D721Med (cell line): ENCODE data around the gene DNASE1L1.

Experiments used
- DNase-seq: peaks from one replicate; pipeline ENCODE4 v3.0.0; 2011; ENCODE audit warnings: low spot score; ENCODE audit not compliant: insufficient read length
- FAIRE-seq: peaks from 2 replicates; lab custom pipeline; 2011; peaks lifted over from hg19 to GRCh38; lab: Jason Lieb, UNC
- TF ChIP-seq, protein P1 (sequence below): IDR thresholded peaks from 2 replicates; pipeline ENCODE4 v1.5.1; 2012; ENCODE audit warnings: mild to moderate bottlenecking, control low read depth; ENCODE audit not compliant: insufficient read depth; ENCODE audit errors: missing control alignments

Gene DNASE1L1

DNA sequence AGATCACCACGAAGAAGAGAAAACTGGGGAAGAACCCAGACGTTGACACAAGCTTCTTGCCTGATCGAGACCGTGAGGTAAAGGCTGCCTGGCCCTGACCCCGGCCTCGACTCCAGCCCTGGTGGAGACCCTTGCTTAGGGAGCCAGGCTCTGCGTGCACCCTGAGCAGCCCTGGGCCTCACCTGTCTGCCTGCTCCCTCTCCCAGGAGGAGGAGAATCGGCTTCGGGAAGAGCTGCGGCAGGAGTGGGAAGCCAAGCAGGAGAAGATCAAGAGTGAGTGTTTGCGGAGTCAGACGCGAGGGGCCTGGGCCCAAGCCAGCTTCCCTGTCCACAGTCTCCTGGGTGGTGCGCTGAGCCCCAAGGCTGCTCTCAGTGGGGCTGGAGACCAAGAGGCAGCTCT lies 39.4 kb upstream of the DNASE1L1 start:
- DNase-seq, result no peak
- TF ChIP-seq, protein P1, sequence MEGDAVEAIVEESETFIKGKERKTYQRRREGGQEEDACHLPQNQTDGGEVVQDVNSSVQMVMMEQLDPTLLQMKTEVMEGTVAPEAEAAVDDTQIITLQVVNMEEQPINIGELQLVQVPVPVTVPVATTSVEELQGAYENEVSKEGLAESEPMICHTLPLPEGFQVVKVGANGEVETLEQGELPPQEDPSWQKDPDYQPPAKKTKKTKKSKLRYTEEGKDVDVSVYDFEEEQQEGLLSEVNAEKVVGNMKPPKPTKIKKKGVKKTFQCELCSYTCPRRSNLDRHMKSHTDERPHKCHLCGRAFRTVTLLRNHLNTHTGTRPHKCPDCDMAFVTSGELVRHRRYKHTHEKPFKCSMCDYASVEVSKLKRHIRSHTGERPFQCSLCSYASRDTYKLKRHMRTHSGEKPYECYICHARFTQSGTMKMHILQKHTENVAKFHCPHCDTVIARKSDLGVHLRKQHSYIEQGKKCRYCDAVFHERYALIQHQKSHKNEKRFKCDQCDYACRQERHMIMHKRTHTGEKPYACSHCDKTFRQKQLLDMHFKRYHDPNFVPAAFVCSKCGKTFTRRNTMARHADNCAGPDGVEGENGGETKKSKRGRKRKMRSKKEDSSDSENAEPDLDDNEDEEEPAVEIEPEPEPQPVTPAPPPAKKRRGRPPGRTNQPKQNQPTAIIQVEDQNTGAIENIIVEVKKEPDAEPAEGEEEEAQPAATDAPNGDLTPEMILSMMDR, result no peak
- FAIRE-seq, result no peak

DNA sequence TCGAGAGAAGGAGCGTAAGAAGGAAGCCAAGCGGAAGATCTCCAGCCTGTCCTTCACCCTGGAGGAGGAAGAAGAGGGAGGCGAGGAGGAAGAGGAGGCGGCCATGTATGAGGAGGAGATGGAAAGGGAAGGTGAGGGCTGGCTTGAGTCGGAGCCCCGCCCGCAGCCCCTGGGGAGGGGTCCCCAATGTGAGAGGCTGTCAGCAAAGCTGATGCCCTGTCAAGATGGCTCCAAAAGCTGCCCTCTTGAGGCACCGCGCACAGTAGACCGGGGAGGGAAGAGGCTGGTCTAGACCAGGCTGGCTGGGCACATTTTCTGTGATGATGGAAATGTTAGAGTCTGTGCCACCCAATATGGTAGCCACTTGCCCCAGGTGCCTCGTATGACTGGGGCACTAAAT lies 37.4 kb upstream of the DNASE1L1 start:
- DNase-seq (no peak), FAIRE-seq (no peak)
- TF ChIP-seq, protein P1, result no peak

DNA sequence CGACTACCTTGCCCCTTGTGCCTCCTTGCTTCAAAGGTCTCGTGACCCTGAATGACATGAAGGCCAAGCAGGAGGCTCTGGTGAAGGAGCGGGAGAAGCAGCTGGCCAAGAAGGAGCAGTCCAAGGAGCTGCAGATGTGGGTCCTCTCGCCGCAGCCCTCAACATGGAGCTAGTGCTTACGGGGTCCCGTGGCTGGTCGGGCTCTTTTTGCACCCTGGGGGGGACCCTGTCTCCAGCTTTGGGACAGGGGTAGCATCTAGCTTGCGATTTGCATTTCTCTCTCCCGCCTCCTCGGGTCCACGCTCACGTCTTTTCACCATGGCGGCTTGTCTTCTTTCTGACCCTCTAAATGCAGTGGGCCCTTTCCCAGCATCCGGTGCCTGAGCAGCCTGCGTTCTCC lies 36.7 kb upstream of the DNASE1L1 start:
- DNase-seq (no peak), FAIRE-seq (no peak)
- TF ChIP-seq, protein P1, result no peak

DNA sequence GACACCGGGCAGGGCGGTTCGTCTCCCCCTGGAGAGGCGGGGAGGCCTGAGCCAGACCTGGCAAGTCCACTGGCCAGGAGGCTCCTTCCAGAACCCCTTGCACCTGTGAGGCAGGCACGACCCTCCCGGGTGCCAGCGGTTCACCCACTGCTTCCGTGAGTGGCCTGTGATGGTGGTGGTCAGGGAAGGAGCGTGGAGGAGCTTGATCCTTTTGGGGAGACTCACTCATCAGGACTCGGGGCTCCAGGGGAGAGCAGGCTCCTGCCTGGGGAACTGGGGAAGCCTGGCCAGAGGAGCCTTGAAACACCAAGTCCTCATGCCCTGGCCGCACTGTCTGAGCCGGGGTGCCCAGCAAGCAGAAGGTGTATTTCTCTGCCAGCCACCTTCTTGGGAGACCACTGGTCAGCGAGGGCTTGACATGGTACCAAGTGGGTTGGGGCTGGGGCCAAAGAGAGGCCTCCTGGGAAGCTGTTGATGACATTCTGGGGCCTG lies 35.7 kb upstream of the DNASE1L1 start:
- FAIRE-seq, result no peak
- TF ChIP-seq, protein P1, result no peak

DNA sequence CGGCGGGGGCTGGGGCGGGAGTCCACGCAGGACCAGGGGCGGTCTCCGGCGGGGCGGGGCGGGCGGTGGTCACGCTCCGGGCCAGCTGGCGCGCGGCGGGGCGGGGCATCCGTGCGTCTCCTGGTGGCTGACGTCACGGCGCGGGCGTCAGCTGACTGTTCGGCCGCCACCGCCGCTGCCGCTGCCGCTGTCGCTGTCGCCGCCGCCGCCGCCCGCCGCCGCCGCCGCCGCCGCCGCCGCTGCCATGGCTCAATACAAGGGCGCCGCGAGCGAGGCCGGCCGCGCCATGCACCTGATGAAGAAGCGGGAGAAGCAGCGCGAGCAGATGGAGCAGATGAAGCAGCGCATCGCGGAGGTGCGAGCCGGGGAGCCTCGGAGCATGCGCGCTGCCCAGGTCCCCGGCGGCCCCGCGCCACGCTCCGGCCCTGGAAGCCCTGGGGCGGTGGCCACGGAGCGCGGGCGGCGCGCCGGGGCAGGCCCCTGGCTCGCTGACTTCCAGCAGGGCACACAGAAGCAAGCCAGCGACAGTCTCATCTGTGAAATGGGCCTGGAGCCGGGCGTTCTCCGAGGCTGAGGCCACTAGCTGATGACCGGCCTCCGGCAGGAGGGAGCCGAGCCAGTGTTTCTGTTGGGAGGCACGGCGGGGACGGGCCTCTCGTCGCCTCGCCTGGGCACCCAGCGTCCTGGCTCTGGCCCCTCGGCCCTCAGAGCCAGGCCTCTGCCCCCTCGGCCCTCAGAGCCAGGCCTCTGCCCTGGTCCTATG lies 35.1 kb upstream of the DNASE1L1 start, which contains the start of gene FAM50A:
Gene FAM50A, plus strand, starts transcription at position 150 of the 763 bp plus-strand sequence. Its CDS starts 95 bp downstream, at position 245.
- FAIRE-seq (no peak), DNase-seq (peak; percentile 78)
- TF ChIP-seq, protein P1, result no peak

More for the DNA sequence above, 35.7 kb upstream of the DNASE1L1 start:
- DNase-seq, result no peak

DNA sequence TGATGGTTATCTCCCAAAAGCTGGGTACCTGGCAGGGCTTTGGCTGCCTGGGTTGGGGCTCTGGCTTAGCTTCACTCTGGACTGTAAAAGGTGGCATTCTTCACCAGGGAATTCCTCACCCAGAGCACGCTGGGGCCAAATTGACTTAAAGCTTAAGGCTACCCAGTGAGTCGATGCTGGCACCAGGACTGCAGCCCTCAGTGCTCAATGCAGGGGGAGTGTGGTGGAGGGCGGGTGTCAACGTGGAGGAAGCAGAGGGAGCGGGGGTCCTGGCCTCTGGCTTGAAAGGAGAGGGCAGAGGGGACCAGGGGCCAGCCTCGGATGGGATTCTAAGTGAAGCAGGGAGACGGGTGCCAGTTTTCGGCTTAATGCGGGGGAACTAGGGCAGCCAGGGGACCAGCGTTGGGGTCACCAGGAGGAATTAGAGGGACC lies 34.4 kb upstream of the DNASE1L1 start:
- FAIRE-seq, result no peak
- TF ChIP-seq, protein P1, result no peak
- DNase-seq, result no peak
